Endothelial cell (in vitro differentiated cells): ENCODE data around the gene LAGE3. TPM values are rescaled to one million over a fixed set of nuclear protein-coding genes. Genes with fewer than 3 reads are reported as not detected.
A peak's percentile ranks its signal among the peaks of the same experiment; 100 is the strongest.

Experiments used
- DNase-seq: peaks from one replicate; pipeline ENCODE4 v3.0.0; 2021; ENCODE audit warnings: low spot score
- H3K27ac Mint-ChIP-seq: one replicate; pipeline ENCODE4 v1.8.0; 2021; ENCODE audit warnings: mixed read lengths, inconsistent platforms; ENCODE audit not compliant: unreplicated experiment
- H3K27me3 Mint-ChIP-seq: one replicate; pipeline ENCODE4 v1.8.0; 2021; ENCODE audit warnings: mild to moderate bottlenecking, moderate library complexity, mixed read lengths, inconsistent platforms; ENCODE audit not compliant: unreplicated experiment
- H3K36me3 Mint-ChIP-seq: one replicate; pipeline ENCODE4 v1.8.0; 2021; ENCODE audit warnings: mild to moderate bottlenecking, low read depth, mixed read lengths, inconsistent platforms; ENCODE audit not compliant: unreplicated experiment
- H3K4me1 Mint-ChIP-seq: one replicate; pipeline ENCODE4 v1.8.0; 2021; ENCODE audit warnings: mild to moderate bottlenecking, mixed read lengths, inconsistent platforms; ENCODE audit not compliant: unreplicated experiment
- H3K4me3 Mint-ChIP-seq: one replicate; pipeline ENCODE4 v1.8.0; 2021; ENCODE audit warnings: mild to moderate bottlenecking, mixed read lengths, inconsistent platforms; ENCODE audit not compliant: unreplicated experiment
- H3K9me3 Mint-ChIP-seq: one replicate; pipeline ENCODE4 v1.8.0; 2021; ENCODE audit warnings: mixed read lengths, inconsistent platforms; ENCODE audit not compliant: unreplicated experiment
- total RNA-seq: library from RNA; stranded (reverse); fragmentation: NEBNext Ultra II Directional; extraction: Animal tissue kit (Norgen Biotek cat#: 25700); gene quantifications from one replicate; pipeline ENCODE4 v1.2.1, GENCODE V29; 2021; ENCODE audit not compliant: unreplicated experiment
- TF ChIP-seq, protein P1 (sequence below): fragments of 200-600 bp; sonication (generic); IDR thresholded peaks from one replicate; pipeline ENCODE4 v1.5.0; 2021; ENCODE audit warnings: antibody characterized with exemption; ENCODE audit not compliant: unreplicated experiment

The LAGE3 gene
- total RNA-seq, 1 donor from 2014 or later: 18.4 TPM

DNA sequence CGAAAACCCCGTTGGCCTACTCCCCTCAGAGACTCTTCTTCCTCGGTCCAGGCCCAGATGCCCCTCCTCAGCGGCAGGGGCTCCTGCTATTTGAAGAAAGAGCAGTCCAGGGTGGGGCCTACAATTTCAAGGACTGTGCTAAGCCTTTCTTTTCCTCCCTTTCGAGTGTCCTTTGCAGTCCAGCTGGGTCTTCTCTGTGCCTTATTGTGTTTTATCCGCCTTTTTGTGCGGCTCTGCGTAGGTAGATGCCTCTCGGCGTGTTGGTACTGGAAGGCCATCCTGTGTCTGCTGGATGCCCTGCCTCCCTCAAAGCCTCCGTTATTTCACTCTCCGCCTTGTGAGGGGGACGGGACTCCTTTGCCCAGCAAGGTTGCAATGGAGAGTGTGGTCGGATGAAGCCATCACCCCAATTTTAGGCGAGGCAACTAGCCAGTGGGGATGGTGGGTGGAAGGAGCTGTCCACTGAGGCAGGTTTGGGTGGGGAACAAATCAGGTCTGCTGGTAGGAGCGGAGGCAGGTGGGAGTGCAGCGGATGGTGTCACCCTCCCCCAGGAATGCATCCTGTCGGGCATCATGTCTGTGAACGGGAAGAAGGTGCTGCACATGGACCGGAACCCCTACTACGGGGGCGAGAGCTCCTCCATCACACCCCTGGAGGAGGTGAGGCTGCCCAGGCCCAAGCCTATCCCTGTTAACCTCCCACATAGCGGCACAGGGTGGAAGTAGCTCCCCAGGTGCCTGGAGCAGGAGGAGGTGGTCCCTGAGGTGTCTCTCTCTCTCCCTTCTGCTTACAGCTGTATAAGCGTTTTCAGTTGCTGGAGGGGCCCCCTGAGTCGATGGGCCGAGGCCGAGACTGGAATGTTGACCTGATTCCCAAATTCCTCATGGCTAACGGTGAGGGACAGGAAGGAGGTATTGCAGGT lies 40.8 kb downstream of the LAGE3 start:
- peaks cover 8% of the 10 kb centered on the region for H3K4me1 Mint-ChIP-seq
- H3K27ac Mint-ChIP-seq: no peak overlapping the region
- peak overlapping the region; percentile 92 for H3K4me3 Mint-ChIP-seq
- no peak for DNase-seq
- H3K9me3 Mint-ChIP-seq: no peaks in the 10 kb centered on the region
- H3K36me3 Mint-ChIP-seq: peaks cover 5% of the 10 kb centered on the region
- TF ChIP-seq, protein P1, sequence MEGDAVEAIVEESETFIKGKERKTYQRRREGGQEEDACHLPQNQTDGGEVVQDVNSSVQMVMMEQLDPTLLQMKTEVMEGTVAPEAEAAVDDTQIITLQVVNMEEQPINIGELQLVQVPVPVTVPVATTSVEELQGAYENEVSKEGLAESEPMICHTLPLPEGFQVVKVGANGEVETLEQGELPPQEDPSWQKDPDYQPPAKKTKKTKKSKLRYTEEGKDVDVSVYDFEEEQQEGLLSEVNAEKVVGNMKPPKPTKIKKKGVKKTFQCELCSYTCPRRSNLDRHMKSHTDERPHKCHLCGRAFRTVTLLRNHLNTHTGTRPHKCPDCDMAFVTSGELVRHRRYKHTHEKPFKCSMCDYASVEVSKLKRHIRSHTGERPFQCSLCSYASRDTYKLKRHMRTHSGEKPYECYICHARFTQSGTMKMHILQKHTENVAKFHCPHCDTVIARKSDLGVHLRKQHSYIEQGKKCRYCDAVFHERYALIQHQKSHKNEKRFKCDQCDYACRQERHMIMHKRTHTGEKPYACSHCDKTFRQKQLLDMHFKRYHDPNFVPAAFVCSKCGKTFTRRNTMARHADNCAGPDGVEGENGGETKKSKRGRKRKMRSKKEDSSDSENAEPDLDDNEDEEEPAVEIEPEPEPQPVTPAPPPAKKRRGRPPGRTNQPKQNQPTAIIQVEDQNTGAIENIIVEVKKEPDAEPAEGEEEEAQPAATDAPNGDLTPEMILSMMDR: no peak
- H3K27me3 Mint-ChIP-seq: peaks cover 4% of the 10 kb centered on the region

- TF ChIP-seq, protein P1: no peak
- Mint-ChIP-seq H3K27me3 (peaks cover 4% of the 10 kb centered on the region), H3K4me3 (peak within 1 kb of the TSS; percentile 92), H3K36me3 (peaks cover 7% of the 10 kb centered on the region), H3K27ac (peak within 1 kb of the TSS; percentile 70), H3K9me3 (no peaks in the 10 kb centered on the region), H3K4me1 (peaks cover 8% of the 10 kb centered on the region)
- DNase-seq: peak; percentile 46
Measured at GRCh38 chrX:154436983-154437752, 41.9 kb downstream of the LAGE3 start, which contains the start of gene GDI1. TSS of gene GDI1 (plus strand) at chrX:154437154. CDS start at chrX:154437255, 101 bp downstream.

DNA sequence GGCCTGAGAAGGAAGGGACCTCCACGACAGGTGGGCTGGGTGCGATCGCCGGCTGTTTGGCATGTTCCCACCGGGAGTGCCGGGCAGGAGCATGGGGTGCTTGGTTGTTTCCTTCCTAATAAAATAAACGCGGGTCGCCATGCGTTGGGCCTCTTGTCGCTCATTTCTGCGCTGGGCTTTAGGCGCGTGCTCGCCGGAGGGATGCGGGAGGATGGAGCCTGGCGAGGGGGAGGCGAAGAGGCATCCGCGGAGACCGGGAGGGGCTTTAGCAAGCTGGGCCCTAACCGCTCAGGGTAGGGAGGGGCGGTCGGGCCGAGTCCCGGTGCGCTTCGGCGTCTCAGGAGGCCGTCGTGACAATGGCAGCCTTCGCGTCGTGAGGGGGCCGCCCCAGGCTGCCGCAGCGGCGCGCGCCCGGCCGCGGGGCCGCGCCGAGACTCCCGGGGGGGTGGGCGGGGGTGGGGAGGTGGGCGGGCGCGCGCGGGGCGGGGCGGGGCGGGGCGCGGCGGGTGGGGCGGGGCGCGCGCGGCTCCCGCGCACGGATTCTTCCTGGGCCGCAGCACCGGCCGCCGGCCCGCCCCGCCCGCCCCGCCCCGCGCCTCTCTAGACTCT lies 42.6 kb downstream of the LAGE3 start:
- TF ChIP-seq, protein P1: no peak
- Mint-ChIP-seq H3K9me3 (no peaks in the 10 kb centered on the region), H3K4me1 (peaks cover 8% of the 10 kb centered on the region), H3K36me3 (peaks cover 7% of the 10 kb centered on the region), H3K27ac (peak overlapping the region; percentile 70), H3K4me3 (peak overlapping the region; percentile 89), H3K27me3 (peaks cover 3% of the 10 kb centered on the region)
- DNase-seq: peak; percentile 22

- no peaks in the 10 kb centered on the region for H3K9me3 Mint-ChIP-seq
Measured at GRCh38 chrX:154435171-154435733, 43.8 kb downstream of the LAGE3 start.

More at GRCh38 chrX:154435171-154435733, 43.8 kb downstream of the LAGE3 start:
- TF ChIP-seq, protein P1: no peak
- Mint-ChIP-seq H3K27me3 (peaks cover 3% of the 10 kb centered on the region), H3K27ac (no peak overlapping the region), H3K4me1 (peaks cover 17% of the 10 kb centered on the region), H3K4me3 (peak overlapping the region; percentile 89), H3K36me3 (peaks cover 12% of the 10 kb centered on the region)
- no peak for DNase-seq
